BJ (cell line): ENCODE measurements around the gene ADCYAP1R1. TPM values are rescaled to one million over a fixed set of nuclear protein-coding genes. Genes with fewer than 3 reads are reported as not detected.

Source experiments
- CTCF ChIA-PET: fragments of 350-600 bp; formaldehyde crosslinking; extraction: SDS; loops from one replicate; lab custom pipeline; 2021; ENCODE audit warnings: antibody characterized with exemption, inconsistent platforms; lab: Yijun Ruan, JAX
- POLR2A ChIA-PET: fragments of 300-600 bp; sonication (Branson Sonifier 250); formaldehyde crosslinking; extraction: SDS; loops from one replicate; lab custom pipeline; 2021; ENCODE audit warnings: antibody characterized with exemption; lab: Charles Lee
- DNase-seq: peaks from one replicate; pipeline ENCODE4 v3.0.0-alpha.2; 2011; ENCODE audit warnings: low read depth
- H3K27me3 ChIP-seq: 2 replicates; pipeline ENCODE4 v1.6.0; 2011; ENCODE audit warnings: low read length; ENCODE audit not compliant: control insufficient read depth, insufficient read depth
- H3K36me3 ChIP-seq: 2 replicates; pipeline ENCODE4 v1.5.1; 2011; ENCODE audit warnings: low read length; ENCODE audit not compliant: control insufficient read depth, insufficient read depth
- H3K4me3 ChIP-seq: 2 replicates; pipeline ENCODE4 v1.5.1; 2011; ENCODE audit warnings: low read depth, mild to moderate bottlenecking, control low read depth, low read length
- CTCF ChIP-seq: IDR thresholded peaks from 2 replicates; pipeline ENCODE4 v1.5.1; 2011; ENCODE audit warnings: low read depth, mild to moderate bottlenecking, control low read depth, inconsistent platforms, low read length, moderate library complexity; ENCODE audit not compliant: insufficient read depth
- polyA plus RNA-seq: library from polyadenylated mRNA; depleted of rRNA; stranded (reverse); fragments of >200 nt; gene quantifications from 2 replicates; pipeline ENCODE4 v1.2.3, GENCODE V29; 2011

The ADCYAP1R1 gene
- polyA plus RNA-seq, 1 experiment = not detected

- DNase-seq = no peak
- Histone ChIP-seq H3K4me3 (no peak overlapping the region), H3K36me3 (no peaks in the 10 kb centered on the region), H3K27me3 (peaks cover 1% of the 10 kb centered on the region; the same call in 1 of the 2 replicates)
- TF ChIP-seq CTCF = no peak
- ChIA-PET CTCF (interaction anchor here (0.6 to 9.3 kb wide), 32 partner anchors 8 to 383 kb away, joined by 3 to 255 read pairs (median 5); partner anchors contain the start of gene GHRHR), POLR2A (no interaction called here)
These were observed 71.2 kb downstream of the ADCYAP1R1 start for GRCh38 chr7:31123321-31123720.

GRCh38 chr7:31123726-31124125 lies 71.6 kb downstream of the ADCYAP1R1 start:
- CTCF ChIA-PET = interaction anchor here (1.1 to 9.3 kb wide), 12 partner anchors 7 to 383 kb away, joined by 3 to 255 read pairs (median 22); no protein-coding TSS in a partner anchor
- H3K36me3 ChIP-seq = no peaks in the 10 kb centered on the region
- no peak for TF ChIP-seq CTCF
- POLR2A ChIA-PET = no interaction called here
- DNase-seq = no peak
- no peak overlapping the region for H3K4me3 ChIP-seq
- no peaks in the 10 kb centered on the region; the same call in 1 of the 2 replicates for H3K27me3 ChIP-seq

- Histone ChIP-seq H3K27me3 (no peaks in the 10 kb centered on the region; the same call in 1 of the 2 replicates), H3K4me3 (no peak overlapping the region), H3K36me3 (no peaks in the 10 kb centered on the region)
- ChIA-PET CTCF (interaction anchor here (0.7 to 9.3 kb wide), 7 partner anchors 10 to 362 kb away, joined by 3 to 255 read pairs (median 3); no protein-coding TSS in a partner anchor), POLR2A (no interaction called here)
- TF ChIP-seq CTCF = no peak
- no peak for DNase-seq
These were observed 73.1 kb downstream of the ADCYAP1R1 start for GRCh38 chr7:31125171-31125570.

GRCh38 chr7:31126976-31127375 lies 74.9 kb downstream of the ADCYAP1R1 start:
- DNase-seq = no peak
- H3K27me3 ChIP-seq = no peaks in the 10 kb centered on the region; the same call in 1 of the 2 replicates
- ChIA-PET CTCF (interaction anchor here (1.0 to 9.3 kb wide), 3 partner anchors 8 to 376 kb away, joined by 3 to 255 read pairs (median 79); no protein-coding TSS in a partner anchor), POLR2A (no interaction called here)
- TF ChIP-seq CTCF = peak; percentile 38
- no peaks in the 10 kb centered on the region for H3K36me3 ChIP-seq
- H3K4me3 ChIP-seq = no peak overlapping the region

GRCh38 chr7:31129067-31129466 lies 77.0 kb downstream of the ADCYAP1R1 start:
- no peak overlapping the region for H3K4me3 ChIP-seq
- no peaks in the 10 kb centered on the region; the same call in 1 of the 2 replicates for H3K27me3 ChIP-seq
- no peaks in the 10 kb centered on the region for H3K36me3 ChIP-seq
- TF ChIP-seq CTCF = no peak
- ChIA-PET CTCF (interaction anchor here (1.2 to 8.5 kb wide), 5 partner anchors 6 to 330 kb away, joined by 3 to 79 read pairs (median 8); no protein-coding TSS in a partner anchor), POLR2A (no interaction called here)
- no peak for DNase-seq
